GM19351 (cell line): Measurements from ENCODE around the gene CACNA1I.

ENCODE experiments used
- ATAC-seq: cut with Tn5 transposase; IDR thresholded peaks from one replicate; pipeline ENCODE4 v1.9.1; 2021; ENCODE audit warnings: mild to moderate bottlenecking, moderate library complexity; ENCODE audit not compliant: unreplicated experiment

Gene CACNA1I

DNA sequence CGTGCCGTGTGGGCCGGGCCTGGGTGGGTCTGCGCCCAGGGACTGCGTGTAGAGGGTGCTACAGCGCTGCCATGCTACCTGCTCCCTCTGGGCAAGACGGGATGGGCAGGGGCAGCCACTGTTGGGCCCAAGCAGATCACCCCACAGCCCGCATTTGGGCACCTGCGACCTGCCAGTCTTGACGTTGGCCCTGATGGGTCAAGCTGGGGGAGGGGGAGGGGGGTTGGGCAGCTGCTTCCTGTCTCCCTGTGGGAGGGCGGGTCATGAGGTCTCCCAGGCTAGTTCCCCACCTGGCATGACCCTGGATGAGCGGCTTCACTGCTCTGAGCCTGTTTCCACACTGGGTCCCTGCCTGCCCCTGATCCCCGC, 35.2 kb upstream of the CACNA1I start:
- no peak for ATAC-seq

DNA sequence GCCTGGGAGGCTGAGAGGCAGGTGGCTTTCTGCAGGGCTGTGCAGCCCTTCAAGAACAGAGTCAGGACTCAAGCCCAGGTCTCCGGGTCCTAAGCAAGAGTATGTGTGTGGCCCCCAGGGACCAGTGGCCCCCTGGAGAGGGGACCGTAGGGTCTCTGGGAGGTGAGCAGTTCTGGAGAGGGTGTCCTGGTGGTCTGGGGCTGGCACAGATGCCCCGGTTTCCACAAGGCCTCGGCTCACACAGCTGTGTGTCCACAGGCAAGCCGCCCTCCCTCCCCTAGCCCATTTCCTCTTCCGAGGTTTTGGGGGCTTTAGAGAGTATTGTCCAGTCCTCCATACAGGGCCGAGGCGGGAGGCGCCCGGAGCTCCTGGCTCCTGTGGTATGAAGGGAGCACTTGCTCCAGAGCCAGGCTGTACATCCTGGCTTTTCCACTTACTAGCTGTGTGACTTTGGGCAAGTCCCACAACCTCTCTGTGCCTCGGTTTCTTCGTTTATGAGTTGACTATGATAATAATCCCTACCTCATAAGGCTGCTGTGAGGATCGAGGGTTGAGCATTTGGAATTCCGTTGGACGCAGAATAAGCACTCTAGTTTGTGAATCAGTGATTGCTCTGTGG, 34.6 kb upstream of the CACNA1I start:
- no peak for ATAC-seq

DNA sequence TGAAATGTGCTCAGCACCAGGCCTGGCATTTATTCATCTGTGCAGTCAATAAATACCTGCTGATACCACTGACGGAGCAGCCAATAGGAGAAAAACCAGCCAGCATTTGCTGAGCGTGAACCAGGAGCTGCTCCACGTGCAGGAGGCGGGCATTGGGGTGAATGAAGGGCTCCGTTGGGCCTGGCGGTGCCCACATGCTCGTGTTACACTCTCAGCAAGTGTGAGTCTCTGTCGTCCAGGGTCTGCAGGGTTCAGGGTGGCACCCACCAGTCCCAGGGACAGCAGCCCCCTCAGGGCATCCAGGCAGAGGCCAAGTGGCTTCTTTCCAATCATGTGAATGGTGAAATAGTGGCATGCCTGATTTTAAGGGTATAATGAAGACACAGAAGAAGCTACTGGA, 33.8 kb upstream of the CACNA1I start:
- no peak for ATAC-seq

DNA sequence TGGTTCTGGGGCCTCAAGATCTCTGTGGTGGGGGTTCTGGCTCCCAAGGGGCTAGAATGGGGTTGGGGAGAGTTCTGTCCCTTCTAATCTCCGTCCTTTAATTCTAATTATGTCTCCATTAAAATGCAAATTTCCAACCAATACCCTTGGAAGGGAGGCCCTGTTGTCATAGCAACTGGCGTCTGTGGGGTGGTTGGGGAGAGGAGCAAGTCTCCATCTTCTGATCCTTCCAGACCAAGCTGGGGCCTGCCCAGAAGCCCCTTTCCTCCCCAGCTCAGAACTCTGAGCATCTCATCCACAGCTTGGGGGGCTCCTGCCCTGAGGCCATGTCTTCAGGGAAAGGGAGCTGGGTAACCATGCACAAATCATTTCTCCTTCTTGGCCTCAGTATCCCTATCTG, 32.6 kb upstream of the CACNA1I start:
- no peak for ATAC-seq

DNA sequence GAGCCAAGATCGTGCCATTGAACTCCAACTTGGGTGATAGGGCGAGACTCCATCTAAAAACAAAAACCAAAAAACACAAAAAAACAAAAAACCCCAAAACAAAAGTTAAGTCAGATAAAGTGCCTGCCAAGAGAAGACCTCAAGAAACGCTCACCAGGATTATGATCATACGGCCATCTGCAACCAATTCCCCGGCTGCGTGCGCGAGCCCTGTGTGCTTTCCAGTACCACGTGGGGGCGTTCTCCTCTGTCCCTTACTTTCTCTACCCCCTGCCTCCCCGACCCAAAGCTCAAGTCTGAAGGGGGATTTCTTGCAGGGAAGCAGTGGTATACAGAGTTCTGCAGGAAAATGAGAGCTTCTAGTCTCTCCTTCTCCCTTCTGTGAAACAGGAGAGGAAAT, 27.5 kb upstream of the CACNA1I start:
- no peak for ATAC-seq

DNA sequence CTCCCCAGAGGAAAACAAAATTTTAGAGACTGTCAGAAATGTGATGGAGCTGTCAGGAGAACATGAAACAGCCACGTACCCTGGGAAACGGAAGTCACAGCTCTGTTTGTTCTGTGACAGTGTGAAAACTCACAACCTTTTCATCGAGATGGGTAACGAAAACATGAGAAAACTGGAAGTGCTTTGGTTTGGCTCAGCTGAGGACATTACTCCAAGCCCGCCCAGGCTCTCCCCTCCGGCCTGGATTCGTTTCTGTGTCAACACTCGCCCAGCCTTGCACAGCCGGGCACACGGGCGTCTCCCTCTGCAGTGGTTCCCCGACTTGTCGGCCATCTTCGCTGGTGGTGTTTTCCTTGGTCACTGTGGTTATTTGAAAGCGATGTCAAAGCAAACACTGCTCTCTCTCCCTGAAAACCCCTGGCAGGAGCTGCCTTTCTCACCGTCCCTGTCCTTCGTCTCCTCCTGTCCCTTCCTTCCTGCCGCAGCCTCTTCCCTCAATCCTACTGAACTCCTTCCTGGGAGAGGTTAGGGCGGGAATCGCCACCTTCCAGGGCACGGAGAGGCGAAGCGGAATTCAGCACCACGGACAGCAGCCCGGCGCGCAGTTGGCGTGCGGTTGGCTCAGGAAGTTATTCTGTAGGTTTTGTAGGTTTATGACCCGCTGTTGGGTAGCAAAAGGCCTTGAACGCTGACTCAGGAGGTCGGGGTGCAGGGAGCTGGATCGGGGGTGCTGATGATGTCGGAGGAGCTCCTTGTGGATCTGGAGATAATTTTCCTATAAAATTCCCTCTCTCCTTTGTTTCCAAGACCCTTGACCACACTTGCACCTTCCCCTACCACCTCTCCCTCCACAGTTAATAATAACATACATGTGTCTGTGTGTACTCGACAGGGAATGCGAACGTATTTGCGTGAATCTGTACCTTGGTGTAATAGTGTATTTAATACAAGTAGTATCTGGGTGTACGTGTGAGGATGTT, 24.9 kb upstream of the CACNA1I start:
- ATAC-seq = no peak

DNA sequence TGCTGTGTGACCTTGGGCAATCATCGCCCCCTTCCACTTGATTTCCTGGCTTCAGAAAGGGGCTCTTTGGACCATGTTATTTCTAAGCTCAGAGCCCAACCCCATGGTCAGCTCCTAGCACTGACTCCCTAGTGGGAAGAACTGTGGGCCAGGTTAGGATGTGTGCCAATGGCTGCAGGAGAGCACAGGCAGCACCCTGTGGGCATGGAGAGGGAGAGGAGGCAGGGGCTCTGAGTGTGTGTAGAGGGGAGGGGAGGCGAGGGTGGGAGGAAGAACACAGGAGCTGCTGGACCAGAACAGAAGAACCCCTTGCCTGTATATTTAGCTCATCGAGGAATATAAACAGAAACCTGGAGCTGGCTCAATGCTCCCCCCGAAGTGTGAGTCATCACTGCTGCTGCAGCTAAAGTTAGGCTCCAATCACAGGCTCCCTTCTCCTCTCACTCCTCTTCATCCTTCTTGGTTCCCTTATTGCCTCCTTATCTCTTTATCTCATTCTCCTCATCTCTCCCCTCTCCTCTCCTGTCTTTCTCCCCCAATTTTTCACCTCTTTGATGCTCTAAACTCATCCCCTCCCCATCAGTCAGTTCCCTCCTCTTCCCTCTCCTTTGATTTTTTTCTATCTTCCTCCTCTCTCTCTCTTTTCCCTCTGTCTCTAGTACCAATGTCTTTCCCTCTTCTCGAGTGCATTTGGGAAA, 23.5 kb upstream of the CACNA1I start:
- no peak for ATAC-seq

DNA sequence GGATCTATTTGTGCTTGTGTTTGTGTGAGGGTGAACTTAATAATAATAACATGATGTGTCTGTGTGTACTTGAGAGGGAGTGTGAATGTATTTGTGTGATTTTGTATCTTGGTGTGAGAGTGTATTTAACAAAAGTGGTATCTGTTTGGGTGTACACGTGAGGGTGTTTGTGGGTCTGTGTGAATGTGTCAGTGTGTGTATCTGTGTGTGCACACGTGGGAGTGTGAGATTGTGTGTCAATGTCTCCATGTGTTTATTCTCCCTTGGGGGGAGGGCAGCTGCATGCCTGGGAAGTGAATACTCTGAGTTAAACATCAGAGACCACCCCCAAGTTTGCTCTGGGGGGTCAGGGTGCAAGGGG, 23.0 kb upstream of the CACNA1I start:
- no peak for ATAC-seq

DNA sequence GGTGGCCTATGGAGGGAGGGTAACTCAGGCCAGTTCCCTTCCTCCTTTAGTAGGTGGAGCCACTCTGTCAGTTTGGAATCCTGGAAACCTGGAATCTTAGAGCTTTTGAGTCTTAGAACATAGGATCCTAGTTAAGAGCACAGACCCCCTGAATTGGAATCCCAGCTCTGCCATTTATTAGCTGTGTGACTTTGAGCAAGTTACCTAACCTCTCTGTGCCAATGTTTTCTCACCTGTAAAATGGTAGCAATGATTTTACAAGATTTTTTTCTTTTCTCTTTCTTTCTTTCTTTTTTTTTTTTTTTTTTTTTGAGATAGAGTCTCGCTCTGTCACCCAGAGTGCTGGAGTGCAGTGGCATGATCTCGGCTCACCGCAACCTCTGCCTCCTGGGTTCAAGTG, 17.1 kb upstream of the CACNA1I start:
- ATAC-seq = no peak

DNA sequence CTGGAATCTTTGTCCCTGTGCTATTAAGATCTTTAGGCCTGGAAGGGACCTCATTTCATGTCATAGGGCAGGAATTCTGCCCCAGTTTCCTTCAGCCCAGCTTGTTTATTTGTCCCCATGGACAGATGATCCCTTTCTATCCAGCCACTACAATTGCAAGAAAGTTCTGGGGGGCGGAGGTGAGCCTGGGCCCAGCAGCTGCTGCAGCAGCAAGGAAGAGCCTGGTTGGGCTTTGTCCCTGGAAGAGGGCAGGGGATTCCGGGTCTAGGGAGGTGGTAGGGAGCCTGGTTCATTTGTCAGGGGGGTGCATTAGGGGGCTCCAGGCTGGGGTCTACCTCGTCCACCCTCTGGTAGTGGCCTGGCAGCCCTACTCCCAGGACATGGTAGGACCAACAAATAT, 16.4 kb upstream of the CACNA1I start:
- no peak for ATAC-seq

DNA sequence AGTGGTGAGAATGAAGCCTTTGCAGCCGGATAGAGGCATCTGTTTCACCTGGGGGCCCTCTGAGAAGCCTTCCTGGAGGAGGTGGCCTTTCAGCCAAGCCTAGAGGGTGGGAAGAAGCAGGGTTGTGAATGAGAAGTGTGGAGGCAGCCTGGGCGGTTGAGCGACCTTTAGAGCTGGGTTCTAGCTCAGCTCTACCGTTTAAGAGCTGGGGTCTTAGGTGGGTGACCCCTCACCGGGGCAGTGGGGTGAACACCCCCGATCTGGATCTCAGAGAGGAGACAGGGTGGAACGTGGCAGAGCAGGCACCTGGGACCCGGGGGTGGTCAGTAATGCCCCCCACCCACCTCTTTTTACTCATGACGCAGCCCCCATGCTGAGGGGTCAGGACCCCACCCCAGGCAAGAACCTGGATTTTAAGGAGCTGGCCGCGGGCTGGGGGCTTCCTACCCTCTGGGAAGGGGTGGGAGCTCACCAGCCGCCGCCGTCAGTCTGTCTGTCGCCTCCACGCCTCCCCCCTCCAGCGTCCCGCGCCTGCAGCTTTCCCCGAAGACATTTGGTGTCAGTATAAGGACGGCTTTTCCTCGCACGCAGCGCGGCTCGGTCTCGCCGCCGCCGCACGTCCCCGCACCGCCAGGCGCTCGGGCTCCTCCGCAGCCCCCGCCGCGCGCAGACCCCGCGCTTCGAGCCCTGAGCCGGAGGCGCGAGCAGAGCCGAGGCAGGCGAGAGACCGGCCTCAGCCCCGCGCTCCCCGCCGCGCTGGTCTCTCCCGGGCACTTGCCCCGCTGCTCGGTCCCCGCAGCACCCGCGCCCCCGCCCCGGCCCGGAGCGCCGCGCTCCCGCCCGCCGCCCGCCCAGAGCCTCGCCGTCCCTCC, 13.3 kb upstream of the CACNA1I start:
- ATAC-seq = no peak

DNA sequence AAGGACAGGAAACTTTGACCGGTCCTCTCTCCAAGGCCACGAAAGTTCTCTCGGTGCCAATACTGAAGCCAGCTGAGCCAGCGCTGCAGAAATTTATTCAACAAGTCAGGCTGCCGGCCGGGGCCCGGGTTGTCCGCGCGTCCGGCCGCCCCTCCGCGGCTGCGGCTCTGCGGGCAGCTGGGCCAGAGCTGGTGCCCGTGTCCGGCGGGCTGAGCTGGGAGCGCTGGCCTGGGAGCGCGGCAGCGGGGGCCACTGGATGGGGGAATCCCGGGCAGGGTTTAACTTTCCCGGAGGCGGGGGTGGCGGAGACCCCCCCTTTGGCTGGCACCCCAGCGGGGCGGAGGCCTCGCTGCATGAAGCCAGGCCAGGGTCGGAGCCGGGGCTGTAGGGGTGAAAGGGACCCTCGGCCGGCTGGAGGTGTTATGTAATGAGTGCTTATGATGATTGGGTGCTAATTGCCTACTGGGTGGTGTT, 12.3 kb upstream of the CACNA1I start:
- ATAC-seq = no peak

DNA sequence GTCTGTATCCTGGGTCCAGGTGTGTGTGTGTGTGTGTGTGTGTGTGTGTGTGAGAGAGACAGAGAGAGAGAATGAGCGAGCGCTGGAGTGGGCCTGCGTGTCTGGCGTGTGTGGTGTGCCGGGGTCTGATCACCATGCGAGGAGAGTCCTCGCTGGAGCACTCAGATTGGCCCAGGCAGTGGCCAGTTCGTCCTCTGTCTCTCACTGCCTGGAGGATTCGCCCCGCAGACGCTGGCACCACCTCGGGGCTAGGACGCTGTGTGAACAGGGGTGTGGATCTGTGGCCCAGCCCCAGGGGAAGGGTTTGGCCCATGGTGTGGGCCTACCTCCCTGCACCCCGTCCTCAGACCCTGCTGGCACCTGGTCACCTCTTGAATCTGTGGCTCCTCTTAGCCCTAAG, 11.6 kb upstream of the CACNA1I start:
- no peak for ATAC-seq

DNA sequence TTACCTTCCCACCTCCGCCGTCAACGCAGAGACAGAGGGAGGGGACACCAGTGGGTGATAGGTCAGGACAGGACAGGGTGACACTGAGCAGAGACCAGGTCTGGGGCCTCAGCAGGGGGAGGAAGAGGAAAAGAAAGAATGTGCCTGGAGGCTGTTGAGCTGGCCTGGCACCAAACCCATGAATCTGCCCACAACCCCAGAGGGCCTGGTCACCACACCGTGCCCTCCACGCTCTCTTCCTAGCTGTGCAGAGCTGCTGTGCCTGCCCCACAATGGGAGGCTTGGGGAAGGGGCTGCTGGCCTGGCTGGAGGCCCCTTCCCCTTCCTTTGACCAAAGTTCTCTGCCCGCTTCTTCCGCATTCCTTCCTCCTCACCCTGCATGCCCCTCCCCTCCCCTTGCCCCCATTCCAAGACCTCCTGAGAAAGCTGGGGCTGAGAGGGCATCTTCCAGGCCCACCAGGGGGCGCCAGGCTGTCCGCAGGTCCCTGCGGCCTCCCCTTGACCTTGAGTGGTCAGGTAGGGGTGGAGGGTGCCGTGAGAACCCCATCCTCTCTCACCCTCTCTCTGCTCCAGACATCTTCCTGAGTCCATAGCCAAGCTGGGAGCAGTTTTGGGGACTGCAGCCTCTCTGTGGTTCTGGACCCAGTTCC, 11.0 kb upstream of the CACNA1I start:
- no peak for ATAC-seq

DNA sequence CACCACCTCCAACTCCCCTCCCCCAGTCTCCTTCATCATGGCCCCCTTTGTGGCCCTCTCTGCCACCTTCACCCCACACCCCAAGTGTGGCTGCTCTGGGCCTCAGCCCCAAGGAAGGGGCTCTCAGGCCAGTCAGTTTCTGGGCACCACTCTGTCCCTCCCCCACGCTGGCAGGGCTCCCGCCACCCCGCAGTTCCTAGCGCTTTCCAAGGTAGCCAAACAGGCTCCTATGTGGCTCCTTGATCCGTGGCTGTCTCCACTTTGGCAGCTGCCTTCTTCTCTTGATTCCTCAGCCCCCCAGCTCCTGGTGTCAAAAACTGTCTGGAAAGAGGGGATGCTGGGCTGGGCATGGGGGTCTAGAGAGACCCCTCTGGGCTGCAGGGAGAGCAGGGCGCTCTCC, 10.4 kb upstream of the CACNA1I start:
- no peak for ATAC-seq

DNA sequence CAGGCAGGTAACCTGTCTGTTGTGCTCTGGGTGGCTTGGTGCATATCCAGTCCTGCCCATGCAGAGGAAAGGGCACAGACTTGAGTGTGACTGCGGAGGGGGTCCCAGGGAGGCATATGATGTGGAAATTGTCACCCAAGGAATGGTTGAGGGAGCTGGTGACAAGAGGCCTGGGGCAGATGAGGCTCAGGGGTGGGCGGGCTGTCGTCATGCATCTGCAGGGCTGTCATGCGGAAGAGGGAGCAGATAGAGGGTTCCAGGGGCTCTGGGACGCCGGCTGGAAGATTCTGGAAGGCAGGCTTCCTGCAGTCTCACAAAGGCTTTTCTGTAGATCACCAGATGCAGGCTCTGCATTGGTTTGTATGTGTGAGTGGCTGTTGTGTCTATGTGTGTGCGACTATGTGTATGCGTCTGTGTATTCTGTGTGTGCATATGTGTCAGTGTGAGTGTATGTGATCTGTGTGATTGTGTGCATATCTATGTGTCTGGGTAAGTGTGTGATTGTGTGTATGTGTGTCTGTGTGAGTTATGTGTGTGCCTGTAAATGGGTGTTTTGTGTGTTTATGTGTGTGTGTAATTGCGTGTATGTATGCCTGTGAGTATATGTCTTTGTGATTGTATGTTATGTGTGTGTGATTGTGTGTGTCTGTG, 7.6 kb upstream of the CACNA1I start:
- ATAC-seq = no peak

DNA sequence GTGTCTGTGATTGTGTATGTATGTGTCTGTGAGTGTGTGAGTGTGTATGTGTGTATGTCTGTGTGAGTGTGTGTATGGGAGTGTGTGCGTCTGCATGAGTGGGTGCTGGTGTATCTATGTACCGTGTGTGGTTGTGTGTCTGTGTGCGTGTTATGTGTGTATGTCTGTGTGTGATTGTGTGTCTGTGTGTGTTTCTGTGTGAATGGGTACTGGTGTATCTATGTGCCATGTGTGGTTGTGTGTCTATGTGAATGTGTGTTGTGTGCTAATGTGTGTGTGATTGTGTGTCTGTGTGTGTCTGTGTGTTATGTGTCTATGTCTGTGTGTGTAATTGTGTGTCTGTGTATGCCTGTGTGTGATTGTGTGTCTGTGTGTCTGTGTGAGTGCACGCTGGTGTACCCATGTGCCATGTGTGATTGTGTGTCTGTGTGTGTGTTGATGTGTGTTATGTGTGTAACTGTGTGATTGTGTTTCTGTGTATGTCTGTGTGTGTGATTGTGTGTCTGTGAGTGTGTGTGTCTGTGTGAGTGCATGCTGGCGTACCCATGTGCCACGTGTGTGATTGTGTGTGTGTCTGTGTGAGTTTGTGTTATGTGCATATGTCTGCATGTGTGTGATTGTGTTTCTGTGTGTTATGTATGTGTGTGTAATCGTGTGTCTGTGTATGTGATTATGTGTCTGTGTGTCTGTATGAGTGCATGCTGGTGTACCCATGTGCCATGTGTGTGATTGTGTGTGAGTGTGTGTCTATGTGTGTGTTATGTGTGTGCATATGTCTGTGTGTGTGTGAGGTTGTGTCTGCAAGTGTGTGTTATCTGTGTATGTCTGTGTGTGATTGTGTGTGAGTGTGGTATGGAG, 6.8 kb upstream of the CACNA1I start:
- no peak for ATAC-seq

DNA sequence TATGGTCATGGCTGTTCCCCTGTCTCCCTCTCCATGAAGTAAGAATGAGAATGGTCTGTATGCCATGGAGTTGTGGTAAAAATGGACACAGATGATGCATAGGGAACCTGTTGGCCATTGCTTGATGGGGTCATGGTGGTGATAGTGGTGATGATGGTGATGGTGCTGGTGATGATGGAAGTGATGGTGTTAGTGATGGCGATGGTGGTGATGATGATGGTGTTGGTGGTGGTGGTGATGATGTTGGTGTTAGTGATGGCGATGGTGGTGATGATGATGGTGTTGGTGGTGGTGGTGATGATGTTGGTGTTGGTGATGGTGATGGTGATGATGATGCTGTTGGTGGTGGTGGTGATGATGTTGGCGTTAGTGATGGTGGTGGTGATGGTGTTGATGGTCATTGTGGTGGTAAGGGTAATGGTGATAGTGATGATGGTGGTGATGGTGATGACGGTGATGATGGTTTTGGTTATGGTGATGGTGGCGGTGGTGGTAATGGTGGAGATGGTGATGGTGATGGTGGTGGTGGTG, 5.1 kb upstream of the CACNA1I start:
- no peak for ATAC-seq
